22Rv1 (cell line): ENCODE measurements around the gene GIT2.

Experiments
- ZFX ChIP-seq: fragments of 450-650 bp; IDR thresholded peaks from 2 replicates; pipeline ENCODE4 v1.6.1; 2017; ENCODE audit warnings: antibody characterized with exemption, borderline replicate concordance
- TF ChIP-seq, protein P1 (sequence below): fragments of 450-650 bp; IDR thresholded peaks from 2 replicates; pipeline ENCODE4 v1.5.1; 2017; ENCODE audit warnings: mild to moderate bottlenecking

DNA sequence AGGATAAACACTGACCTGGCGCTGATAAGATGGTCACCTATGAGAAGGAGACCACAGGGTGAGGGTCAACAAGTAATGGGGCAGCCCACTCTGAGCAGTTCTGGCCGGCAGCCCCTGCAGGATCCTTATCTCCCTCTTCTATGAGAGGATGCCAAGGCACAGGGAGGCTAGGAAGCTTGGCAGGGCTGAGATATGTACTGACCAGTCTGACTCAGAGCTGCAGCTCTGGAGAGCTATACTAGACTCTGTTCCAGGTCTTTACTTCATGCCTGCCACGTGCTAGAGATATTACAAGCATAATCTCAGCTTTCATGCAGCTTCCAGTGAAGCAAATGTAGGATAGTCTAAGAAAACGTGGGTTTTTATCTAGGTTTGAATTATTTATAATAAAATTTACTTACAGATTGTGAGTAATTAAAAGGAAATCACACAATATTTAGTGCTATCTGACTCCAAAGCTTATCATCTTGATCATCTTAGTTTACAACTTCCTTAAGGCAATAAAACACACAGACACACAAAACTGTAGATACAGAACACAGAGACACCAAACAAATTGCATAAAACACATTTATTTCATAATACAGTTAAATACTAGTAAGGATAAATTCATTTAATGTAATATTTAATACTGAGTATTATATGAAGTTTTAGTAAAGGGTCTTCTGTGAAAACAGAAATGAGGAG is 32.3 kb downstream of the GIT2 start:
- TF ChIP-seq, protein P1, sequence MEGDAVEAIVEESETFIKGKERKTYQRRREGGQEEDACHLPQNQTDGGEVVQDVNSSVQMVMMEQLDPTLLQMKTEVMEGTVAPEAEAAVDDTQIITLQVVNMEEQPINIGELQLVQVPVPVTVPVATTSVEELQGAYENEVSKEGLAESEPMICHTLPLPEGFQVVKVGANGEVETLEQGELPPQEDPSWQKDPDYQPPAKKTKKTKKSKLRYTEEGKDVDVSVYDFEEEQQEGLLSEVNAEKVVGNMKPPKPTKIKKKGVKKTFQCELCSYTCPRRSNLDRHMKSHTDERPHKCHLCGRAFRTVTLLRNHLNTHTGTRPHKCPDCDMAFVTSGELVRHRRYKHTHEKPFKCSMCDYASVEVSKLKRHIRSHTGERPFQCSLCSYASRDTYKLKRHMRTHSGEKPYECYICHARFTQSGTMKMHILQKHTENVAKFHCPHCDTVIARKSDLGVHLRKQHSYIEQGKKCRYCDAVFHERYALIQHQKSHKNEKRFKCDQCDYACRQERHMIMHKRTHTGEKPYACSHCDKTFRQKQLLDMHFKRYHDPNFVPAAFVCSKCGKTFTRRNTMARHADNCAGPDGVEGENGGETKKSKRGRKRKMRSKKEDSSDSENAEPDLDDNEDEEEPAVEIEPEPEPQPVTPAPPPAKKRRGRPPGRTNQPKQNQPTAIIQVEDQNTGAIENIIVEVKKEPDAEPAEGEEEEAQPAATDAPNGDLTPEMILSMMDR, result no peak
- no peak for TF ChIP-seq ZFX
